ENCODE measurements around the gene HASPIN. TPM values are rescaled to one million over a fixed set of nuclear protein-coding genes. Genes with fewer than 3 reads are reported as not detected.

Gene HASPIN
- total and polyA plus RNA-seq, 2 of the 8 experiments (the other 6 are each of a cell fraction or from before 2014, with no cell fraction given), result 7.8 to 29.5 TPM

DNA sequence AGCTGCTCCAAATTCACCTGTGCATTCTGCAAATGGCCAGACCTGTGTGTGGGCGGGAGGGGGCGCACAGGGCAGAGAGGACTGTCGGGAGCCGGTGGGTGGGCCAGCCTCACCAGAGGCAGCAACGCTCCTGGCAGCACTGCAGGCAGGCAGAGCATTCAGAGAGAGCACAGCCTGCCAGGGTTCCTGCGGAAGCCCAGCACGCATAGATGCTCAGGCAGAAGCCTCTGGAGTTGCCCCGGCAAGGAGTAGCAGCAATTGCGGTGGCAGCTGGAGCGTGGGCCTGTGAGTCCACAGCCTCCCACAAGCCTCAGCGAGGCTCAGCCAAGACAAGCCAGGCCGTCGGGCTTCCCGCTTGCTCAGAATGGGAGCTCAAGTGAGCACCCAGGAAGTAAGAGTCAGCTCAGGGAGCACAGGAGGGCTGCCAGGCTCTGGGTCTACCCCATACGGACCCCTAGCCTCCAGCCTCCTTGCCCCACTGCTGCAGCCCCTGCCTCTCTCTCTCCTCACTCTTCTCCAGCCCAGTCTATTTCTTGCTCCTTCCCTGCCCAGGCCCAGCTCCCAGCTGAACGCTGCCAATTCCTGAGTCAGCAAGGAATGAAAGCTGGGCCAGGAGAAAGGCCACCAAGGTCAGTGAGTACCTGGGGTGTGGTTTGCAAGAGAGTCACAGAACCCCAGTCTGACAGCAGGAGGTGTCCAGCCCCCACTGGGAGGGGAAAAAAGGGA lies 45.4 kb upstream of the HASPIN start (continued):
- TF ChIP-seq YY1 (IDR thresholded peaks at IDR 0.05; ENCODE audit: low read depth, low read length), result no peak

Measured in H1 (cell line).